Motor neuron (in vitro differentiated cells): ENCODE measurements around the gene CR1L. TPM values are rescaled to one million over a fixed set of nuclear protein-coding genes. Genes with fewer than 3 reads are reported as not detected.
"Not testable (repeated sequence)": the region's sequence is repeated elsewhere in the genome, so short reads cannot be mapped to it uniquely, and the experiment has no call there.

Experiments
- ATAC-seq, 8 experiments: fragments of 200-7000 bp; cut with Tn5 transposase; replicated peaks in 6 of 8; 2 replicates each; pipeline ENCODE4 v1.8.0; 2021; ENCODE audit warnings: mild to moderate bottlenecking in 8 of 8, moderate library complexity in 8 of 8
- H3K27ac ChIP-seq, 2 donors: fragments of 250-450 bp; sonication (Bioruptor Pico); 2 replicates each; pipeline ENCODE4 v1.9.0; 2021; ENCODE audit warnings: antibody characterized with exemption in 2 of 2, mild to moderate bottlenecking in 2 of 2, moderate library complexity in 1 of 2
- H3K4me1 ChIP-seq, 2 donors: fragments of 250-450 bp; sonication (Bioruptor Pico); replicated peaks in 1 of 2; 2 replicates each; pipeline ENCODE4 v1.6.1; 2021; ENCODE audit warnings: antibody characterized with exemption in 2 of 2, mild to moderate bottlenecking in 2 of 2, moderate library complexity in 1 of 2
- H3K4me3 ChIP-seq, 5 donors: fragments of 250-450 bp; sonication (Bioruptor Pico); 2 replicates each; pipeline ENCODE4 v1.9.0; 2021; ENCODE audit warnings: antibody characterized with exemption in 5 of 5, mild to moderate bottlenecking in 5 of 5, moderate library complexity in 4 of 5
- WGBS, 10 experiments: fragments of 450-650 bp; shearing (Covaris generic); methylation state at CpG; one replicate each; pipeline ENCODE4 v1.0.0; 2022; 5-methylcytosine and 5-hydroxymethylcytosine counted together
- in situ Hi-C, 9 experiments: fragments of 400-800 bp; cut with MboI; loops; one replicate each; pipeline ENCODE4 v1.15.0; 2021; ENCODE audit warnings: low sequenced_read_pairs in 9 of 9, low pct_unique_long_range_greater_than_20kb in 2 of 9; ENCODE audit not compliant: unreplicated experiment in 9 of 9
- total RNA-seq, 8 experiments: library from RNA; unstranded; fragments of 300-600 nt; gene quantifications; 2 replicates each; pipeline versions ENCODE4 v1.2.3 to v1.2.4, GENCODE V29; 2022

CR1L gene
- total RNA-seq = not detected

GRCh38 chr1:207644852-207645634 is at the start of gene CR1L:
TSS of gene CR1L (plus strand) at chr1:207645133. CDS start at chr1:207645234, 101 bp downstream.
- H3K4me3 ChIP-seq = peak within 1 kb of the TSS; percentile 37 to 47 (median 38)
- peaks cover 0 to 2% of the 10 kb centered on the region in 2 donors for H3K4me1 ChIP-seq
- ATAC-seq = peak; percentile 83 to 100 (median 100)
- in situ Hi-C loops = no loop called here
- WGBS, 10 experiments = 0 to 34% (median 22%) methylated on average over 1 to 38 of the region's 65 CpGs; no CpG with 5 or more reads in 6 of the 10 experiments
- no peak within 1 kb of the TSS for H3K27ac ChIP-seq

- in situ Hi-C loops = no loop called here
- Histone ChIP-seq H3K4me3 (no peak overlapping the region), H3K27ac (no peak overlapping the region), H3K4me1 (no peaks in the 10 kb centered on the region)
- ATAC-seq = no peak
- 39 to 87% (median 69%) methylated on average over 2 to 6 of the region's 6 CpGs for WGBS, 10 experiments
These were observed 41.2 kb upstream of the CR1L start for GRCh38 chr1:207603777-207604176.

GRCh38 chr1:207605444-207606361 is 39.2 kb upstream of the CR1L start:
- no peak for ATAC-seq
- Histone ChIP-seq H3K4me3 (no peak overlapping the region), H3K27ac (no peak overlapping the region), H3K4me1 (no peaks in the 10 kb centered on the region)
- WGBS, 10 experiments = 30 to 100% (median 87%) methylated on average over 1 to 7 of the region's 7 CpGs
- in situ Hi-C loops = no loop called here

- in situ Hi-C loops = no loop called here
- 0 to 86% (median 72%) methylated on average over 1 to 2 of the region's 2 CpGs; no CpG with 5 or more reads in 2 of the 10 experiments for WGBS, 10 experiments
- no peak for ATAC-seq
- Histone ChIP-seq H3K27ac (no peak overlapping the region), H3K4me3 (no peak overlapping the region), H3K4me1 (no peaks in the 10 kb centered on the region)
These were observed 38.6 kb upstream of the CR1L start for GRCh38 chr1:207606362-207606755.

- no peak overlapping the region for H3K4me3 ChIP-seq
- ATAC-seq = no peak
- H3K27ac ChIP-seq = no peak overlapping the region
- in situ Hi-C loops = no loop called here
- WGBS, 10 experiments = 0 to 100% (median 81%) methylated on average over 1 to 9 of the region's 11 CpGs; no CpG with 5 or more reads in 3 of the 10 experiments
- no peaks in the 10 kb centered on the region for H3K4me1 ChIP-seq
These were observed 32.2 kb upstream of the CR1L start for GRCh38 chr1:207612762-207613161.

- Histone ChIP-seq H3K27ac (no peak overlapping the region), H3K4me1 (no peaks in the 10 kb centered on the region), H3K4me3 (no peak overlapping the region)
- in situ Hi-C loops = no loop called here
- peak; percentile 55 to 99 (median 67) for ATAC-seq
- WGBS, 10 experiments = 0 to 79% (median 50%) methylated on average over 1 to 7 of the region's 7 CpGs
These were observed 24.9 kb upstream of the CR1L start for GRCh38 chr1:207619871-207620542.

GRCh38 chr1:207620543-207620893 is 24.4 kb upstream of the CR1L start:
- in situ Hi-C loops = no loop called here
- Histone ChIP-seq H3K4me3 (no peak overlapping the region), H3K4me1 (no peaks in the 10 kb centered on the region), H3K27ac (no peak overlapping the region)
- WGBS, 10 experiments = 67 to 100% (median 92%) methylated on average over 1 to 2 of the region's 2 CpGs; no CpG with 5 or more reads in 1 of the 10 experiments
- no peak for ATAC-seq

- in situ Hi-C loops, H3K27ac ChIP-seq, H3K4me3 ChIP-seq, H3K4me1 ChIP-seq, ATAC-seq: not testable (repeated sequence)
- 50 to 100% (median 72%) methylated on average over 1 of the region's 1 CpG; no CpG with 5 or more reads in 6 of the 10 experiments for WGBS, 10 experiments
These were observed 19.3 kb upstream of the CR1L start for GRCh38 chr1:207625504-207626071.

GRCh38 chr1:207626972-207627337 is 18.0 kb upstream of the CR1L start:
- Histone ChIP-seq H3K4me1 (no peaks in the 10 kb centered on the region), H3K4me3 (no peak overlapping the region), H3K27ac (no peak overlapping the region)
- 60 to 100% (median 92%) methylated on average over 1 of the region's 1 CpG; no CpG with 5 or more reads in 2 of the 10 experiments for WGBS, 10 experiments
- ATAC-seq = no peak
- in situ Hi-C loops = no loop called here

- H3K4me3 ChIP-seq = no peak overlapping the region
- no peak overlapping the region for H3K27ac ChIP-seq
- in situ Hi-C loops = no loop called here
- H3K4me1 ChIP-seq = no peaks in the 10 kb centered on the region
- ATAC-seq = no peak
- 50 to 97% (median 82%) methylated on average over 1 to 2 of the region's 2 CpGs; no CpG with 5 or more reads in 4 of the 10 experiments for WGBS, 10 experiments
These were observed 17.4 kb upstream of the CR1L start for GRCh38 chr1:207627496-207627895.

- no peak for ATAC-seq
- no peaks in the 10 kb centered on the region for H3K4me1 ChIP-seq
- 13 to 85% (median 70%) methylated on average over 3 to 5 of the region's 5 CpGs for WGBS, 10 experiments
- no peak overlapping the region for H3K4me3 ChIP-seq
- in situ Hi-C loops = no loop called here
- H3K27ac ChIP-seq = no peak overlapping the region
These were observed 16.2 kb upstream of the CR1L start for GRCh38 chr1:207628776-207629175.

GRCh38 chr1:207631137-207631536 is 13.8 kb upstream of the CR1L start:
- ATAC-seq = no peak
- H3K4me3 ChIP-seq = no peak overlapping the region
- no peaks in the 10 kb centered on the region for H3K4me1 ChIP-seq
- H3K27ac ChIP-seq = no peak overlapping the region
- 0 to 100% (median 51%) methylated on average over 1 of the region's 1 CpG; no CpG with 5 or more reads in 4 of the 10 experiments for WGBS, 10 experiments
- in situ Hi-C loops = no loop called here

GRCh38 chr1:207633226-207633625 is 11.7 kb upstream of the CR1L start:
- no peak for ATAC-seq
- H3K4me3 ChIP-seq = no peak overlapping the region
- in situ Hi-C loops = no loop called here
- H3K27ac ChIP-seq = no peak overlapping the region
- H3K4me1 ChIP-seq = no peaks in the 10 kb centered on the region
